Measurements from ENCODE around the gene GAN.

GAN gene, protein sequence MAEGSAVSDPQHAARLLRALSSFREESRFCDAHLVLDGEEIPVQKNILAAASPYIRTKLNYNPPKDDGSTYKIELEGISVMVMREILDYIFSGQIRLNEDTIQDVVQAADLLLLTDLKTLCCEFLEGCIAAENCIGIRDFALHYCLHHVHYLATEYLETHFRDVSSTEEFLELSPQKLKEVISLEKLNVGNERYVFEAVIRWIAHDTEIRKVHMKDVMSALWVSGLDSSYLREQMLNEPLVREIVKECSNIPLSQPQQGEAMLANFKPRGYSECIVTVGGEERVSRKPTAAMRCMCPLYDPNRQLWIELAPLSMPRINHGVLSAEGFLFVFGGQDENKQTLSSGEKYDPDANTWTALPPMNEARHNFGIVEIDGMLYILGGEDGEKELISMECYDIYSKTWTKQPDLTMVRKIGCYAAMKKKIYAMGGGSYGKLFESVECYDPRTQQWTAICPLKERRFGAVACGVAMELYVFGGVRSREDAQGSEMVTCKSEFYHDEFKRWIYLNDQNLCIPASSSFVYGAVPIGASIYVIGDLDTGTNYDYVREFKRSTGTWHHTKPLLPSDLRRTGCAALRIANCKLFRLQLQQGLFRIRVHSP

DNA sequence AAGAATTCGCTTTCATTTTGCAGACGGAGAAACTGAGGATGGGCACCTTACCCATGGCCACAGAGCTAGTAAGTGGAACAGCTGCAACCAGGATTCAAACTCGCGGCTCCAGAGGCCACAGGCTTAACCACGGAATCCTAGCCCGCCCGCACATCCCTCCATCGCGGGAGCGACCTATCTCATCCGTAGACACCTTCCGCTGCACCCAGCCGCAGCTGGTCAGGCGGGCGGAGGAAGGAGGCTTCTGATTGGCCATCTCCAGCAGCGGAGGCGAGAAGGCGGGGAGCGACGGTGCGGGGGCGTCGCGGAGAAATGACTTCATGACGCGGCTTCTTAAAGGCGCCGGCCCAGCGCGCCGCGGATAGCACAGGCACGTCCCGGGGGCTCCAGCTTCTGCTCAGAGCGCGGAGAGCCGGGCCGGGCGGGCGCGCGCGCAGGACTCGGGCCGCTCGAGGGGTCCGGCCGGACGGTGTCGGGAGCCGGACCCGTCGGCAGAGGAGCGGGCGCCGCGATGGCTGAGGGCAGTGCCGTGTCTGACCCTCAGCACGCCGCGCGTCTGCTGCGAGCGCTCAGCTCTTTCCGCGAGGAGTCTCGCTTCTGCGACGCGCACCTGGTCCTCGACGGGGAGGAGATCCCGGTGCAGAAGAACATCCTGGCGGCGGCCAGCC is at the start of gene GAN:
Gene GAN (plus strand): TSS at position 360 of the 668 bp plus-strand sequence. CDS start 152 bp downstream, at position 512.
- peak; percentile 77 to 89 (median 88) for DNase-seq (ENCODE audit: low read depth in 2 of 3, low spot score in 2 of 3)

DNA sequence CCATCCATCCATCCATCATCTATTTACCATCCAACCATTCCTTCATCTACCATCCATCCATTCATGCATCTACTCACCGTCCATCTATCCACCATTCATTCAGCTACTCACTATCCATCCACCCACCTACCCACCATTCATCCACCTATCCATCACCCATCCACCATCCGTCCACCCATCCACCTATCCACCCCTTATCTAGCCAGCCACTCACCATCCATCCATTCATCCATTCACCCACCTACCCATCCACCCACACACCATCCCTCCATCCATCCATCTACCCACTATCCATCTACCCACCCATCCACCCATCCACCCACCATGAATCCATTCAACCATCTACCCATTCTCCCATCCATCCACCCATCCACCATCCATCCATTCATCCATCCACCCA is 49.7 kb upstream of the GAN start:
- no peak for DNase-seq (ENCODE audit: low read depth in 2 of 3, low spot score in 2 of 3)

DNA sequence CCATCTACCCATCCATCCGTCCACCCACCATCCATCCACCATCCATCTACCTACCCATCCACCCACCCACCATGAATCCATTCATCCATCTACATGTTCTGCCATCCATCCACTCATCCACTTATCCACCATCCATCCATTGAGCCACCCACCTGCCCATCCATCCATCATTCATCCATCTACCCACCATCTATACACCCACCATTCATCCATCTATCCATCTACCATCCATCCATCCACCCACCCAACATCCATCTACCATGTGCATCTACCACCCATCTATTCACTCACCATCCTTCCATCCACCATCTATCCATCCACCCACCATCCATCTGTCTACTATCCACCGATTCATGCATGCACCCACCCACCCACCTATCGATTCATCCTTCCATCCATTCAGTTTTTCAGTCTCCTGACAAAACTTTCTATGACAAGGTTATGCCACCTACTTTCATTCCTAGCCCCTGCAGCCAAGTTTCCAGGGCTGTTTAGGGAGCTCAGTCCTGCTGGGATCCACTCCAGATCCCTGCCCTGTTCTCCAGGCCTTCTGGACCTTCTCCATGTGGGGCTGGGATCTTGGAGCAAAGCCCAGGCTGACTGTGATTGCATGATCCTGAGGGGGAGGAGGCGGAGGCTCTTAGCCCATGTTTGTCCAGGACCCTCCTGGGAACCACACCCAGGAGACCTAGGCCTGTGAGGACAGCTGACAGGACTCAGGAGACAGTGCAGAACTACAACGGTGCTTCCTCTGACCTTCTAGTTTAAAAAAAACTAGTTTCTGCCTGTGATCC is 48.9 kb upstream of the GAN start:
- no peak for DNase-seq (ENCODE audit: low read depth in 2 of 3, low spot score in 2 of 3)

DNA sequence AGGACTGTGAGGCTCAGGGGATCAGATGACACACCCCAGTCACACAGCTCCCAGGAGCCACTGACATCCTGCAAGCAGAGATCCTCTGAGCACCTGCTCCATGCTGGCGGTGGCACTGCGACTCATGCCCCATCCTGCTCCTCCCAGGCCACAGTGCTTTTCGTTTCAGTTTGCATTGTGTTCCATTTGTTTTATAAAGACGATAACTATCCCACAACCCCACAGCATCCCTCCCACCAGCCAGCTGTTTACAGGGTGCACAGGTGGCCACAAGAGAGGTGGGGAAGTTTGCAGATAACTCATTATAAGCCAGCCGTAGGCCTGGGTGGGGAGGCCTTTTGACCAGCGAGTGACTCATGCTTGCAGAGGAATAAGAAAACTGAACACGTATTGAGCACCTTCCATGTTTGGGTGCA is 48.1 kb upstream of the GAN start:
- peak in 2 of 3 experiments; percentile 1 to 2 for DNase-seq (ENCODE audit: low read depth in 2 of 3, low spot score in 2 of 3)

DNA sequence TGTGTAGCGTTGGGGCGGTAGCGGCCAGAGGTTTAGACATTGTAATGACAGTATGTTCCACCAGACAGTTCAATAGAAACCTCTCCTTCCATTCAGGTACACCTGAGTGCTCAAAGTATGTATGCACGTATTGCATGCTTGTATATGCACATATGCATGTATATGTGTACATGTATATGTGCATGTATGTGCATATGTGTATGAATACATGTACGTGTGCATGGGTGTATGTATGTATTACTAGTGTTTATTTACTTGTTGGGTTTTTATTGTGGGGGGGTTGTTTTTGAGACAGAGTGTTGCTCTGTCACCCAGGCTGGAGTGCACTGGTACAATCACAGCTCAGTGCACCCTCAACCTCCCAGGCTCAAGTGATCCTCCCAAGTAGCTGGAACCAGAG is 46.3 kb upstream of the GAN start:
- DNase-seq (ENCODE audit: low read depth in 2 of 3, low spot score in 2 of 3), result no peak

DNA sequence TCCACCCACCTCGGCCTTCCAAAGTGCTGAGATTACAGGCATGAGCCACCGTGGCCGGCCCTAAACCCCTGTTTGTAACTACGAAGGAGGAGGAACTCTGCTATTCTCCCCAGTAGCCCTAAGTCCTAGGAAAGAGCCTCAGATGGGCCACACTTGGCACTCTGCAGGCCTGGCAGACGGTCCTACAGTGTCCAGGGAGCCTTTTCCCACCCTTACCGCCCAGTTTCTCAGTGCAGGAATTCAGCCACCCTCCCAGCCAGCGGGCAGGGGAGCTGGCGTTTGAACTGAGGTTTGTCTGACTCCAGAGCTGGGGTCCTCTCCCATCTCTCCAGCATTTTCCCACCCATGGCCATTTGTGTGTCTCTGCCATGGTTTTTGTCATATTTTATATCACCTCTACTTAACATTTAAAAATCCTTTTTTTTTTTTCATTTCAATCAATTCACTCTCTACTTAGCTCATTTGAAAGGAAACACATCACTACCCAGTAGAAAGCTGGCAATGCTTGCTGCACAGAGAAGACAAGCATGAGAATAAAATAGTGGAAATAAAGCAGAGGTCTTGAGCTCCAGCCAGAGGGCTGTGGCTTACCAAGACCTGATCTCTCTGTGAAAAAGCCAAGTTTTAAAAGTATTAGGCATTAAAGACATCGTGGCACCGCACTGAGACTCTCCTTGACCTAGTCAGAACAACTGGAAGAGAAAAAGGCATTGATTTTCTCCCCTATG is 41.4 kb upstream of the GAN start:
- no peak for DNase-seq (ENCODE audit: low read depth in 2 of 3, low spot score in 2 of 3)

DNA sequence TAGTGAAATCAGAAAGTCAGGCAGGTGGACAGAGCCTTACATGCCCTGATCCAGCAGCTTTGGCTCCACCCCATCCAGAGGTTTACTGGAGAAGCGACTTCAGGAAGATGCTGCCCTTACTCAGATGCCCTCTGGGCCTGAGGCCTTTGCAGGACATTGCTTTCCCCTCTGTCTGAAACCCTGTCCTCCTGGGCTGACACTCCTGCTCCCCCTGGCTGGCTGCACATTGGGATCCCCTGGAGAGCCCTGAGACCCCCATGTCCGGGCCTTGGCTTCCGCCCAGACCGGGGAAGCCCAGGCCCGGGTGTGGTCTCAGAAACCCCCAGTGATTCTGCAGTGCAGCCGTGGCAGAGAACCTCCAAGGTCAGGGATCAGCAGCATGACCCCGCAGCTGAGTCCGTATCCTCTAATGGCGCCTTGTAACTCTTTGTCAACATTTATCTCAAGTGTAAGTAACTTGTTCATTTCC is 39.7 kb upstream of the GAN start:
- no peak for DNase-seq (ENCODE audit: low read depth in 2 of 3, low spot score in 2 of 3)

DNA sequence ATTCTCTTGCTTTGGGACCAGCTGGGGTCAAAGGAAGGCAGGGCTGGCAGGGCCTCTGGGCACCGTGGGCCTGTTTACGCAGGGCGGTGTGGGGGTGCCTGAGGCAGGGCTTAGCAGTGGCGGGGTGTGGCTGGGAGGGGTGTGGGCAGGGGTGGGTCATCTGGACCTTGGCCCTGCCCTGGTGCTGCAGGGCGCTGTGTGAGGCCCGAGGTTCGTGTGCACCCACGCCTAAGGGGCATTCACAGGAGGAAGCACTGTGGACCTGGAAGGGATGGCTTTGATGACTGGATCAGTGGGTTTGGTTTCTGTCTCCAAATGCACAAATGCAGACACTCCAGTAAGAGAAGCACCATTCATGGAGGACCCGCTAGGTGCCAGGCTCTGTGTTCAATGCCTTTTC is 39.0 kb upstream of the GAN start:
- no peak for DNase-seq (ENCODE audit: low read depth in 2 of 3, low spot score in 2 of 3)

DNA sequence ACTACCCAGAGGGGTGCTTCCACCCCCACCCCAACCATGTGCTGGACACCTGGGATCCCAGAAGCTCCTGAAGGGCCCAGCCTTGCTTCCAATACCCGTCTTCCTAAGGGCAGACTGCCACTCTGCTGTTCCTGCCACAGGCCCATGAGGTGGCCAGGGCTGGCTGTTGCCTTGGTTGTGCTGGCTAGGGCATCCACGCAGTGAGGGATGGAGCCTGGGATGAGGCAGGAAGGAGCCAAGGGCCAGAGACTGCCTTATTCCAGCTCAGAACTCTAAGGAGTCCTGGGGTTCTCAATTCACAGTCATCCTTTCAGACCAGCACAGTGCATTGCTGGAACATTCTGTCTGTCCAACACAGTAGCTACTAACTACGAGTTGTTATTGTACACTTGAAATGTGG is 38.4 kb upstream of the GAN start:
- DNase-seq (ENCODE audit: low read depth in 2 of 3, low spot score in 2 of 3), result no peak

DNA sequence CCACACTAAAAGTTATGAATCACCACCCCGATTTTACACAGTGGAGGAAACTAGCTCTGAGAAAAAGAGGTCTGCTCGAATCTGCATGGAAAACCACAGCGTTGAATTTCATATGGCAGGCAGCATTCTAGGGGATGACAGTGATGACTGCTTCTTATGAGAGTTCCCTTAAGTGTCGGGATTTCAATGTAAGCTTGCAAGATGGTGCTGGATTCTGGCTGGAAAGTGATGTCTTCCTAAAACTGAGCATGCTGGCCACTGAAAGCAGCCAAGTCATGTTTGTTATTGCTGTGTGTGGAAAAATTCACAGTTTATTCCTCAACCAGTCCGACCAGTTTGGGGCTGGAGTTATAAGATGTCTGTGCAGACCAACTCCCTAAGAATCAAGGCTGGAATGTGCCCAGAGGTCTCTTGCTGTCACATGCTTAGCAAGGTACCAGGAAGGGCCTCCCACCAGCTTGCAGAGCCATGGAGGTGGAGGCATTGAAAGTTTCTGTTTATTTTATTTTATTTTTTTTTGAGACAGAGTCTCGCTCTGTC is 37.2 kb upstream of the GAN start:
- no peak for DNase-seq (ENCODE audit: low read depth in 2 of 3, low spot score in 2 of 3)

DNA sequence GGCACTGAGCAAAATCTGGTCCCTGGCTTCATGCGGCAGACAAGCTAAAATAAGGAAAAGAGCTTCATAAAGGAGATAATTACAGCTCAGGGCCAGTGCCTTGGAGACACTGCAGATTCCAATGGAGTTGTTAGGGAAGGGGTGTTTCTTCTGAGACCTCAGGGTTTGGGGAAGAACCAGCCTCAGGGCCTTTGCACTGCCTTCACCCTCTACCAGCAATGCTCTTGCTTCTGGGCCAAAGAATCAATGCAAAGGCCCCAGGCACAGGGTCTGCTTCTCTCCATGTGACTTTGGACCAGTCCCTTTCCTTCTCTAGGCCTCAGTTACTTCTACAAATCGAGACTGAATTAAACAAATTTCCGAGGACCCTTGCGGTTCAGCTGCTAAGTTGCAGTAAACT is 36.2 kb upstream of the GAN start:
- no peak for DNase-seq (ENCODE audit: low read depth in 2 of 3, low spot score in 2 of 3)

DNA sequence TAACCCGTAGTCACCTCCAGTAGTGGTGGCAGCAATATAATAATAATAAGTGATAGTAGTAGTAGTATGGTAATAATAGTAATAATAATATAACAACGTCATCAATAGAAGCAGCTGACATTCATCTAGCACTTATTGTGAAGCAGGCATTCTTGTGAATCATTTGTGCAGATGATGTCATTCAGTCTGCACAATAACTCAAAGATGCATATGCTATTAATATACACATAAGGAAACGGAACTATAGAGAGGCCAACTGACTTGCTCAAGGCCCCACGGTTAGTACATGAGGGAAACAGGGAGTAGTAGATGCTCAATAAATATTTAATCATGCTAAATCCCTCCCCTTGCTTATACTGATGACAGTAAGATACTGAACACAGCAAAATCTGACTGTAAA is 35.4 kb upstream of the GAN start:
- no peak for DNase-seq (ENCODE audit: low read depth in 2 of 3, low spot score in 2 of 3)

DNA sequence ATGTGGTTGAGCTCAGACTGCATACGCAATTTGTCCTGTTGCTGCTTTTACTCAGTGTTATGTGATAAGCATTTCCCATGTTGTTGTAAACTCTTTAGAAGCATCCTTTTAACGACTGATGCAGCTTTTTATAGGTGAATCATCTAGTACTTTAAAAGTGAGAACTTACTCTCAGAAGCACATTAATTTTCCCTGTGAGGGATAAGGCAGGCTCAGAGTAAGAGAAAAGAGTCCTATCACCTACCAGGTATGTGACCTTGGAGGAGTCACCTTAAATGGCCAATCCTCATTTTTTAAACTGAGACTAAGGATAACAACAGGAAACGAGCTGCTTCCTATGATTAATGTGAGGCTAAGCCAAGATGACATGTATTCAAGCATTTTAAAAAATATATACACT is 34.4 kb upstream of the GAN start:
- DNase-seq (ENCODE audit: low read depth in 2 of 3, low spot score in 2 of 3), result no peak

DNA sequence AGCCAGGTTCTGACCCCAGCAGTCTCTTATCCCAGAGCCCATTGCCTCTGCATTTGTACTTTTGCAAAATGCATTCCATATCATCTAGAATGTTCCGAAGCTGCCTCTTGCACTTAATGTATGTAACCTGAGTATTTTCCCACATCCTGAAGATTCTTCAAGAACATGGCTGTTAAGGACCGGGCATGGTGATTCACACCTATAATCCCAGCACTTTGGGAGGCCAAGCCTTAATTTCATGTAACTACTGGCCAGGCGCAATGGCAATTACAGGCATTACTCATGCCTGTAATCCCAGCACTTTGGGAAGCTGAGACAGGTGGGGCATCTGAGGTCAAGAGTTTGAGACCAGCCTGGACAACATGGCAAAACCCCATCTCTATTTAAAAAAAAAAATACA is 31.7 kb upstream of the GAN start:
- DNase-seq (ENCODE audit: low read depth in 2 of 3, low spot score in 2 of 3), result no peak

DNA sequence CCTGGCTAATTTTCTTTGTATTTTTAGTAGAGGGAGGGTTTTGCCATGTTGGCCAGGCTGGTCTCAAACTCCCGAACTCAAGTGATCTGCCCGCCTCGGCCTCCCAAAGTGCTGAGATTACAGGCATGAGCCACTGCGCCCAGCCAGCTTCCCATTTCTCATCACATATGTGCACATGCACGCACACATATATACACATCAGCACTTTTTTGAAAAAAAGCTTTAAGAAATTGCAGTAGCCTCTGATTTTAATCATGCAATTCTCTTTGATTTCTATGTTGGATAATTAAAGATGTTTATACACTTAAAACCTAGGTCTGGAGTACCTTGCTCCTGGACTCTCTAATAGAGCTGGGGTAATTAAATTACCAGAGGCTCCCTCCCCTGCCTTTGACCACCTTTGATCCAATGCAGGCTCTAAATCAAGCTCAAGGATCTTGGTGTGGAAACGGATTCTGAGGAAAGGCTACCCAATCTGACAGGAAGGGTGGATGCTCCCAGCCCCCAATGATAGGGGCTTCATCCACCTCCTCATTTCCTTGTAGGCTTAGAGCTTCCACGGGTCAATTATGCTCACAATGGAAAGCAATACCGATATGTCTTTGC is 29.7 kb upstream of the GAN start:
- DNase-seq (ENCODE audit: low read depth in 2 of 3, low spot score in 2 of 3), result no peak

DNA sequence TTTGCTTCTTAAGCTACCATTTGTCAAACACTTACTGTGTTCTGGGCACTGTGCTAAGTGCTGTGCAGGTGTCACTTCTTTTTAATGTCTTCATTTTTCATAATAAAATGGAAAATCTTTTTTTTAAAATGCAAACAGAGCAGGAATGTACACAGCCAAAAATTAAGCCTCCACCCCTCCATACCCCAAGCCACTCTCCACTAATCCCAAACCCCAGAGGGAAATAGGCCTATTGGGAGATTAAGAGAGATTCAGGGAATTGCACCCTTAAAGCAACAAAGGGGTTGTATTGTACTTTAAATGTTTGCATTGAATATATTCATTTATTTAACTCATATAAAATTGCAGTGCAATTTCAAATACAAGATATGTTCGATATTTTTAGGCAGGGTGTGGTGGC is 28.6 kb upstream of the GAN start:
- no peak for DNase-seq (ENCODE audit: low read depth in 2 of 3, low spot score in 2 of 3)

DNA sequence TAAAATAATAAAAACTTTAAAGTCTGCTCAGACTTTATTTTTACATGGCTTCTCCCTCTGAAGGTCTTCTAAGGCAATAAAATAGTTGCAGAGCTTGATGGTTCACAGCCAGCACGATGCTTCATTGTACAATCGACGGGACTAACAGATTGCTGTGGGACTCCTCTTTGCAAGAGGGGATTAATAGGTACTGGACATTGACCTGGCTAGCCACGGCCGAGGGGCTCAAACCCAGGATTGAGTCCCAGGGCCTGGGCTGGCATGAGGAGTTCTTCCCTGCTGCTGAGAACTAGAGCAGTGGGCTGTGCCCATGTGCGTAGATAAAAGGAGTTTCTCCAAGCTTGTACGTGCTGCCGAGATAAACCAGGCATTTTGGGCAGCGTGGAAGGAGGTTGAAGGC is 23.6 kb upstream of the GAN start:
- DNase-seq (ENCODE audit: low read depth in 2 of 3, low spot score in 2 of 3), result no peak

DNA sequence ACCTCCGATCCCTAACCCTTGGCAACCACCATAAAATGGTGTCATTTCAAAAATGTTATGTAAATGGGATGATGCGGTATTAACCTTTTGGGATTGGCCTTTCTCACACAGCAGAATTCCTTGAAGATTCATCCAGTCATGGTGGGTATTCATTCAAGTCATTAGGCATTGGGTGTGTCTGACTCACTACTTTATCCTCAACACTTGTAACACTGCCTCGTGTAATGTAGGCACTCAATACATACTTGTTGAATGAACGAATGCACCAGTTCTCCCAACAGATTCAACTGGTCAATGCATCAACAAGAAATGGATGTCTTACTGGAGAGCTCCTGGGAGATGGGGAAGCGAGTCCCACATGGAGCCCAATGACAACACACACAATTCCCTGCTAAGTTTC is 21.8 kb upstream of the GAN start:
- DNase-seq (ENCODE audit: low read depth in 2 of 3, low spot score in 2 of 3), result no peak

DNA sequence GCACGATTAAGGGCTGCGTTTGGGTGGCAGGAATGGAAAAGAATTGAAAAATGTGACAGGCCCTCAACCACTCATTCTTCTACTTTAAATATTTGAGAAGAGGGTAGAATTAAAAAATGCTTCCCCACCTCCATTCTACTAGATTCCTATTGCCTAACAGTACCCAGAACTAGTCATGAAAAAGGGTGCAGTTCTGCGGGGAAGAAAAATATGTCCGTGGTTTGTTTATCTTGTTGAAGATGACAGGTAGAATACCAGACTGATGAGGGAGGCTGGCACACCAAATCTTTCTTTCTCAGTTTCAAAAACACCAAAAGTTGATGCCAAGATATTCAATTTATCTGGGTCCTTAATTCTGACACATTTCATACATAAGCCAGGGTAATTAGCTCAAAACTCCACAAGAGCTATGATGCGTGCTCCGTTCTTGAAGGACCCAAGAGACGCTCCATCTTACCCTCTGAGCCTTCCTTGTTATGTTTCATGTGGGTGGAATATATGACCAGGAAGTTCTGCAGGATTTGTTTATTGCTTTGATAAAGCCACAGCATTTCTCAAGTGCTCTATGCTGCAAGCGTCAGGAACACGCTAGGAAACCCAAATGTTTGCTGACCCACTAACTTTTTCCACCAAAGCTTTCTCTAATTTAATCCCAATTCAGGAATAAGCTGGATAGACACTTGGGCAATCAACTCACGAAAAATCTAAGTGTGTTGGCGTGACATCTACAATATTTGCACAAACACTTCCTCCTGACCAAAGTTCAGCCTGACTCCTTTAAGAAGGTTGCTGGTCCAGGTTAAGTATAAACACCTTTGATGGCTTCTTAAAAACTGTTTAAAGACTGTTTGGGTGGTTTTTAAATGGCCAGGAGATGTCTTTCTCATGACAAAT is 20.6 kb upstream of the GAN start:
- no peak for DNase-seq (ENCODE audit: low read depth in 2 of 3, low spot score in 2 of 3)

Data from activated CD8-positive, alpha-beta memory T cell treated with anti-CD3 and anti-CD28 coated beads for 48 hours (primary cell).